ENCODE measurements around the gene RDH16.
"Not testable (repeated sequence)": the region's sequence is repeated elsewhere in the genome, so short reads cannot be mapped to it uniquely, and the experiment has no call there.

Gene RDH16

DNA sequence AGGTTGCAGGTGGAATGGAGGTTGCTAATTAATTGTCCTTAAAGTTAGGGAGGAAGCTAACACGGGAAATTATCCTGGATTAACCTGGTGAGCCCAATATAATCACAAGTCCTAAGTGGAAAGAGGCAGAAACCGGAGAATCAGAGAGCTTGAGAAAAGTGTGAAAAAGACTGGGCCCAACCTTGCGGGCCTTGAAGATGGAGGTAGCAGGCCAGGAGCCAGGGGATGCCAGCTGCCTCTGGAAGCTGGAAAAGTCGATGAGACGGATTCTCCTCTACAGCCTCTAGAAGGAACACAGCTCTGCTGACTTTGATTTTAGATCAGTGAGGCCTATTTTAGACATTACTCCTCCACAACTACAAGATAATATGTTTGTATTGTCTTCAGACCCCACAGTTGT is 25.3 kb downstream of the RDH16 start:
- DNase-seq: no peak
- in situ Hi-C loops (cut with MboI; ENCODE audit: low pct_unique_long_range_greater_than_20kb, low sequenced_read_pairs): no loop called here

DNA sequence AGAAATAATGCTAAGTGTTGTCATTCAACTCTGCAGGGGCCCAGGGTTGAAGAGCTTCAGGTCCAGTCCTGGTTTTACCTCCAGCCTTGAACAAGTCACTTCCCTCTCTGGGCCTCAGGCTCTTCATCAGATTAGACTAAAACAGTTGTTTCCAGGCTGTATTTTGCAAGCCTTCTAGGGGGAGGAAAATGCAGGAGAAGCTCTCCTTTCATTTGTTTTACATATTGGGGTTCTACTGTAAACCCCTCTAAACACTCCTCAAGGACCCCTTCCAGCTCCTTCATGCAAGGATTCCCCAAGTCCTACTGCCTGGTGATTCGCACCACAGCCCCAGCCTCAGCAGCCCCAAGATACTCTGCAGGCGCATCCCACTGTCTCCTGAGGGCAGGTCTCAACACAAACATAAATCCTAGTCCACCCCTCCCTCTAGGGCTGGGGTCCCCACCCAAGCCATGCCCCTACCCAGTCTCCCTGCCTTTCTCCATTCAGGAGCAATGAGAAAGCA is 25.9 kb downstream of the RDH16 start:
- DNase-seq: peak; percentile 71
- in situ Hi-C loops (cut with MboI; ENCODE audit: low pct_unique_long_range_greater_than_20kb, low sequenced_read_pairs): no loop called here

DNA sequence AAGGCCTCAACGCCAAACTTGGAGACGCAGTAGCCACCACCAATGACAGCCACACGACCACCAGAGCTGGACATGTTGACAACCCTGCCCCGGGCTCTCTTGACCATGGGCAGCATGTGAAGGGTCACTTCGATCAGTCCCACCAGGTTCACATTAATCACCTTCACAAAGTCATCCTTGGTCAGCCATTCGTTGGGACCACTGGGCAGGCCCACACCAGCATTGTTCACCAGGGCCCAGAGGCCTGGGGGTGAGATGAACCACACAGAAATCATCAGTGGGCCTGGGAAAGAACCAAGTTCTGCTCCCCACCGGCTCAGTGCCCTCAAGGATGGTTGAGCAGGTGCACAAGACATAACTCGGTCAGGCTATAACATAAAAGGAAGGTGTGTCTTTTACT is 27.2 kb downstream of the RDH16 start:
- in situ Hi-C loops (cut with MboI; ENCODE audit: low pct_unique_long_range_greater_than_20kb, low sequenced_read_pairs): no loop called here
- DNase-seq: no peak

DNA sequence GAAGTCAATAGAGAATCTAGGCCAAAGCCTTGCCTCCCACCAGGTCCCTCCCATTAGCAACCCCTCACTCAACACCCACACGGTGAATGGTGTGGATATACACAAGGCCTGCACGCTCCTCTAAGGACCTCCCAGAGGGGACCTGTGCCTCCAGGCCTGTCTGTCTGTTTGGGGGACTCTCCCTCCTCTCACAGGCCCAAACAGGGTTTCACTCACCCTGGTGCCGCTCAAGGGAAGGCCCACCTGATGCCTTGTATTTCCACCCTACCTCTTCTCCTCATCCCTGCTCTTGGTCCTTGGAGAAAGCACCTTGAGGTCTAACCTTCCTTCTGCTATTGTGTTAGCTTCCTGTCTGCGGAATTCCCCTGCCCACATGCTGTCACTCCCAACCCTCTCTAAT is 27.6 kb downstream of the RDH16 start:
- DNase-seq: no peak
- in situ Hi-C loops (cut with MboI; ENCODE audit: low pct_unique_long_range_greater_than_20kb, low sequenced_read_pairs): no loop called here

DNA sequence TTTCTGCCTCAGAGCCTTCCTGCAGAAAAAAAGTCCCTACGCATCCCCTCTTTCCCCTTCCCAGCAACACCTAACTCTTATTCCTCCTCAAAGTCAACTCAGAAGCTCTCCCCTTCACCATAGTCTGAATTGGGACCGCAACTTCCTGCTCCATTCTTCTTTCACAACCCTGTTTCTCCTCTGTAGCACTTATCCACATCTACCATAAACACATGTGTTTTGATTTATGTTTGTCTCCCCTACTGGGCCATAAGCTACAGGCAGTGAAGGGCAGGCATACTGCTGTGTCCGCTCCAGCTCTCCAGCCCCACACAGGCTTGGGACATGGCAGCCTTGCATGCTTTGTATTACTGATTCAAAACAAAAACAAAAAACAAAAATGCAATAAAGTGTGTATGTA is 29.1 kb downstream of the RDH16 start:
- DNase-seq: peak; percentile 59
- in situ Hi-C loops (cut with MboI; ENCODE audit: low pct_unique_long_range_greater_than_20kb, low sequenced_read_pairs): no loop called here

DNA sequence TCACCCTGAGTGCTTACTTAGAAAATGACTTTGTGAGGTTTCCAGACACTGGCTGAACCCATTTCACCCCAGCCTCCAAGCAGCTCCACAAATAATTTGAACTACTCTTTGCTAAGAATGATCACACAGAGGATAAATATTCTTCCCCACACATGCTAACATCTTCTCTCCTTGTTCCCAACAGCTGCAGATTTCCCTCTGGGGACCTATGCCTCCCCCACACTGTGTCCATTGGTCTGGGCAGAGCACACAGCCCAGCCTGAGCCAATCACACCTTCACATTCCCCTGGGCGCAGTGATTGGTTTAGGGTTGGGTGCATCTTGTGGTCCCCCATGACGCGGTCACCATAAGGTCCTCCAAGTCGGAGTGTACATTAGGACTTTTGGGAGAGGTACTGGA is 30.1 kb downstream of the RDH16 start:
- no peak for DNase-seq
- in situ Hi-C loops (cut with MboI; ENCODE audit: low pct_unique_long_range_greater_than_20kb, low sequenced_read_pairs): no loop called here

DNA sequence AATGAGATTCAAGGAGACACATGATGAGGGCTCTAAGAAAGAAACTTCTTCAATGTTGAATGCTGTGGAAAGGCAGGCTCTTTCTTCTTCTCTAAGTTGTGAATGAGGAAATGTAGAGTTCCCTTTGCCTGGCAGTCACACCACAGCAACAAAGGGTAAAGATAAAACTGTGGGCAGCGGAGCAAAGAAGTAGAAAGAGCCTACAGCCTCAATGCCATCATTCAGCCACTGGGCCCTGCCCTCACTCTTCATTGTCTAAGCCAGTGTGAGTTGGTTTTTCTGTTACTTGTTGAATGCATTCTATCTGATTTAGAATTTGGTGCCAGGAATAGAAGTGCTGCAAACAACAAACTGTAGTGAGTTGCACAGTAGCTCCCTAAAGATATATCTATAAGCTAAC is 35.4 kb downstream of the RDH16 start:
- in situ Hi-C loops (cut with MboI; ENCODE audit: low pct_unique_long_range_greater_than_20kb, low sequenced_read_pairs): no loop called here
- peak; percentile 35 for DNase-seq

DNA sequence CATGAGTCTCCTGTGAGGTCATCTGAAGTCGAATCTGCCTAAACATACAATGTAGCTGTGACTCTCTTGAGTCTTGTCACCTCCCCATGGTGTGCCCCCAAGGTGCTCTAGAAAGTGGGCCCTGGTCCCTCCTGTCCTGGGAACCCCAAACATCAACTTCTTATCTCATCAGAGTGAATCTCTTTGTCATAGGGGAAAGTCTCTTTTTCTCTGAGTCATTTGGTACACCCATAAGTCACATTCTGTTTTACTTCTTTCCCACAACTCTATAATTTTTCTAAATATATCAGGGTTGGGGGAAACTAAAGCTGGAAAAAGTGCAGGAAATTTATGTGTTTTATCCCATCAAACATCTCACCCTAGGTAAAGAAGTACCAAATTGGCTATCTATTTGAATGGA is 36.1 kb downstream of the RDH16 start:
- in situ Hi-C loops (cut with MboI; ENCODE audit: low pct_unique_long_range_greater_than_20kb, low sequenced_read_pairs): no loop called here

DNA sequence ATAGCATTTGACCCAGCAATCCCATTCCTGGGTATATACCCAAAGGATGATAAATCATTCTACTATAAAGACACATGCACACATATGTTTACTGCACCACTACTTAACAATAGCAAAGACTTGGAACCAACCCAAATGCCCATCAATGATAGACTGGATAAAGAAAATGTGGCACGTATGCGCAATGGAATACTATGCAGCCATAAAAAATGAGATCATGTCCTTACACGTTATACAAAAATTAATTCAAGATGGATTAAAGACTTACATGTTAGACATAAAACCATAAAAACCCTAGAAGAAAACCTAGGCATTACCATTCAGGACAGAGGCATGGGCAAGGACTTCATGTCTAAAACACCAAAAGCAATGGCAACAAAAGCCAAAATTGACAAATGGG is 39.3 kb downstream of the RDH16 start:
- in situ Hi-C loops (cut with MboI; ENCODE audit: low pct_unique_long_range_greater_than_20kb, low sequenced_read_pairs); DNase-seq: not testable (repeated sequence)

More for the DNA sequence above, 36.1 kb downstream of the RDH16 start:
- no peak for DNase-seq

DNA sequence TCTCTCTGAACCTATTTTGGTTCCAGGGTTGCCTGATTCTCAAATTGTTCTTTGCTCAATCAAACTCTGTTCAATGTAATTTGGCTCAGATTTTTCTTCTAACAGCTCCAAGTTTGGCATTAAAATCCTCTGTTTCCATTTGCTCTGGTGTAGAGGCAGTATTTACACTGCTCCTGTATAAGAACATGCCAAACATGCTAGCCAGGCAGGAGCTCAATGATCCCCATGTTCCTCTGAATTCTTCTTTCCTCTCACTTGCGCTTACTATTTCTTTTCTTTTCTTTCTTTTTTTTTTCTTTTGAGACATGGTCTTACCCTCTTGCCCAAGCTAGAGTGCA is 40.4 kb downstream of the RDH16 start:
- DNase-seq: no peak
- in situ Hi-C loops (cut with MboI; ENCODE audit: low pct_unique_long_range_greater_than_20kb, low sequenced_read_pairs): no loop called here

DNA sequence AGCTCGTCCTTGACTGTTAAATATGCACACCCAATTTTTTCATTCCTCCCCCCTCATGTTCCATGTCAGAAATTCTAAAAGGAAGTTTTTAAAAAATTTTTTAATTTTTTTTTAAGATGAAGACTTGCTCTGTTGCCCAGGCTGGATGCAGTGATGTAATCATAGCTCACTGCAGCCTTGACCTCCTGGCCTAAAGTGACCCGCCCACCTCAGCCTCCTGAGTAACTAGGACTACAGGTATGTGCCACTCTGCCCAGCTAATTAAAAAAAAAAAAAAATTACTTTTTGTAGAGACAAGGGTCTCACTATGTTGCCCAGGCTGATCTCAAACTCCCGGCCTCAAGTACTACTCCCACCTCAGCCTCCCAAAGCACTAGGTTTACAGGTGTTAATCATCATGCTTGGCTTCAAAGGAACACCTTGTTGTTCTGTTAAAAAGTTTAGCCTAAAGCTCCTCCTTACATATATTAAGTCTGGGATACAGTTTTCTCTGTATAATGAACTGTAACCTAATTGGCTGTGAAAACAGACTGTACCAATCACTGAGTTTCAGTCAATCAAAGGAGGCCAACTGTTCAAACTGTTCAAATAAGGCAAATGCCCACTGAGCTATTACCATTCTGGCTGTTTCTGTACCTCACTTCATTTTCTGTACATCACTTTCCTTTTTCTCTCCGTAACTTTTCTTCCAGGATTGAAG is 41.0 kb downstream of the RDH16 start:
- in situ Hi-C loops (cut with MboI; ENCODE audit: low pct_unique_long_range_greater_than_20kb, low sequenced_read_pairs): no loop called here
- no peak for DNase-seq

DNA sequence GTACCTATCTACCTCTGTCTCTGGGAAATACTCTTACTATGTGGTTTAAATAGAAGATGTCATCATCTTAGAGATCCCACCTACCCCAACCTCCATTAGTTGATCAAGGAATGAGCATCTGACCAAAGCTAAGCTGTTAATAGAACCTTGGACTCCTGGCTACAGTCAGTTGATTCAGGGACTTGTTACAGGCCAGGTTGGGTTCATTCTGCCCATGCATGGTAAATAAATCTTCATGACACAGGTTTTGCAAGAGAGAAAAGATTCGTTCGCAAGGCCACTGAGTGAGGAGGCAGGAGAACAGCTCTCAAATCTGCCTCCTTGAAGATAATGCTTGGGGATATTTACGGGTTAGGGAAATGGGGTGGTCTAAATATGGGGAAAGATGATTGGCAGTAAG is 42.7 kb downstream of the RDH16 start:
- no peak for DNase-seq
- in situ Hi-C loops (cut with MboI; ENCODE audit: low pct_unique_long_range_greater_than_20kb, low sequenced_read_pairs): no loop called here

DNA sequence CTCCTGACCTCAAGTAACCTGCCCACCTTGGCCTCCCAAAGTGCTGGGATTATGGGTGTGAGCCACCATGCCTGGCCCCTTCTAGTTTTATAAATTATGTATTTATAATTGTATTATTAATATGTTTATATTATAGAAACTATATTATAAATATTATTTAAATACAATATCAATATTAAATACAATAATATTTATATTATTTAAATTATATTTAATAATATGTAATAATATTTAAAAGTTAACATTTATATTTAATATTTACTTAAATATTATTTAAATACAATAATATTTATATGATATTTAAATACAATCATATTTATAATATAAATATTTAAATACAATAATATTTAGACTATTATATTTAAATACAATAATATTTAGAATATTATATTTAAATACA is 43.2 kb downstream of the RDH16 start:
- in situ Hi-C loops (cut with MboI; ENCODE audit: low pct_unique_long_range_greater_than_20kb, low sequenced_read_pairs): no loop called here
- DNase-seq: no peak

DNA sequence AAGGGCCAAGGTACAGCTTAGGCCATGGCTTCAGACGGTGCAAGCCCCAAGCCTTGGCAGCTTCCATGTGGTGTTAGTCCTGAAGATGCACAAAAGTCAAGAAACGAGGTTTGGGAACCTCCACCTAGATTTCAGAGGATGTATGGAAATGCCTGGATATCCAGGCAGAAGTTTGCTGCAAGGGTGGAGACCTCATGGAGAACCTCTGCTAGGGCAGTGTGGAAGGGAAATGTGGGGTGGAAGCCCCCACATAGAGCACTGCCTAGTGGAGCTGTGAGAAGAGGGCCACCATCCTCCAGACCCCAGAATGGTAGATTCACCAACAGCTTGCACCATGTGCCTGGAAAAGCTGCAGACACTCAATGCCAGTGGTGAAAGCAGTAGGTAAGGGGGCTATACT is 48.0 kb downstream of the RDH16 start:
- DNase-seq; in situ Hi-C loops (cut with MboI; ENCODE audit: low pct_unique_long_range_greater_than_20kb, low sequenced_read_pairs): not testable (repeated sequence)

DNA sequence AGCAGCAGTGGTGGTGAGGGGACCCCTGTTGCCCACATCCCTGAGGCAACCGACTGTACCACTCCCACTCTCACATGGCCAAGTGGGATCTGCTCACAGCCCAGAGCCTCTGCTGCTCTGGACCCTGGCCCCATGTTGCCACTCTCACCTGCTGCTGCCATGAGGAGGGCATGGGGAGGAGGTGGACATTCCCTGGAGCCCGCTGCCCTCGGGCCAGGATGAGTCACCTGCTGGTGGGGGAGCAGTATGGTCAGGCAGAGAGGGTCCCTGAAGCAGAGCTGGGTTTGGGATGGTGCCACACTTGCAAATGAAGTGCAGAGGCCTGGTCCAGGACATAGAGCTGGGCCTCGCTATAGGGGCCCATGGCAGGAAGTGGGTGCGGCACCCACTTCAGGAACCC is 49.3 kb downstream of the RDH16 start:
- no peak for DNase-seq
- in situ Hi-C loops (cut with MboI; ENCODE audit: low pct_unique_long_range_greater_than_20kb, low sequenced_read_pairs): no loop called here

DNA sequence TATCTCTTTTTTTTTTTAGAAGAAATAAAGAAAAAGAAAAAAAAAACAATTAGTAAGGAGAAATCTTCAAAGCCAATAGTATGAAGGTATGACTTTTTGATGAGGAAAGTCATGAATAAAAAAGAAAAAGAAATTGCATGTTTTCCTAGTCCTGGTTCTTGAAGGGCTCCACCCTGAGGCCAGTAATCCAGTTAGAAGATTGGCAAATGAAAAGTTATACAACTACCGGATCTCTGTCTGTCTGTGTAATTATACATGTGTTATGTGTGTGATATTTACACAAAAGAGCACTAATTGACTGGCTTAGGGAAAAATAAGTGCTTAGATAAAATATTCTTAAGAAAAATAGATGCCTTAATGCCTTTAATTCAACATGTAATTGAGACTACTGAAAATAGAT is 51.6 kb downstream of the RDH16 start:
- DNase-seq: no peak
- in situ Hi-C loops (cut with MboI; ENCODE audit: low pct_unique_long_range_greater_than_20kb, low sequenced_read_pairs): no loop called here

DNA sequence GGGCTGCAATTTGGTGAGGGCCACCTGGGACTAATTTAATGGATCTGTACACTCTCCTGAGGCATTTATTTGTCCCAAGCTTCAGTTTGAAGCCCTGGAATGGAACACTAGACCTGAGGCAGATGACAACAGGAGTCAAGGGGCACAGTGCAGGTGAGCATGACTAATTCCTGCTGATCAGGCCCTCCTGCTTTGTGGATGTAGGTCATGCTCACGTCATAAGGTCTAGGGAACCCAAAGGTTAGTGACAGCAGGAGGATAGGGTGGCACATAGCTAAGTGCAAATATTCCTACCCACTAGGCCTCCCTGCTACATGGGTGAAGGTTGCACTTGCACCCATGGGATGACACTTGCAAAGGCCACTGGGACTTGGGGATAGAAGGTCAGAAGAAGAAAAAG is 54.0 kb downstream of the RDH16 start:
- in situ Hi-C loops (cut with MboI; ENCODE audit: low pct_unique_long_range_greater_than_20kb, low sequenced_read_pairs): no loop called here
- no peak for DNase-seq
